Suprapubic skin (tissue), 3 donors: ENCODE results near the gene RTL10.

ENCODE experiments used
- EP300 ChIP-seq: sonication (generic); formaldehyde crosslinking; IDR thresholded peaks from one replicate; pipeline ENCODE4 v1.6.1; 2017; ENCODE audit warnings: antibody characterized with exemption
- POLR2A ChIP-seq, 2 donors: fragments of 450-650 bp; IDR thresholded peaks; one replicate each; pipeline ENCODE4 v1.6.1; 2017; ENCODE audit warnings: antibody characterized with exemption in 2 of 2, mild to moderate bottlenecking in 2 of 2, moderate library complexity in 2 of 2
- TF ChIP-seq, protein P1 (sequence below), 2 donors: fragments of 200-600 bp in 1 of 2; fragments of 450-650 bp in 1 of 2; sonication (generic) in 1 of 2; IDR thresholded peaks; one replicate each; pipeline ENCODE4 v1.5.1; 2016 to 2019; ENCODE audit warnings: antibody characterized with exemption in 2 of 2, mild to moderate bottlenecking in 1 of 2, moderate library complexity in 1 of 2

DNA sequence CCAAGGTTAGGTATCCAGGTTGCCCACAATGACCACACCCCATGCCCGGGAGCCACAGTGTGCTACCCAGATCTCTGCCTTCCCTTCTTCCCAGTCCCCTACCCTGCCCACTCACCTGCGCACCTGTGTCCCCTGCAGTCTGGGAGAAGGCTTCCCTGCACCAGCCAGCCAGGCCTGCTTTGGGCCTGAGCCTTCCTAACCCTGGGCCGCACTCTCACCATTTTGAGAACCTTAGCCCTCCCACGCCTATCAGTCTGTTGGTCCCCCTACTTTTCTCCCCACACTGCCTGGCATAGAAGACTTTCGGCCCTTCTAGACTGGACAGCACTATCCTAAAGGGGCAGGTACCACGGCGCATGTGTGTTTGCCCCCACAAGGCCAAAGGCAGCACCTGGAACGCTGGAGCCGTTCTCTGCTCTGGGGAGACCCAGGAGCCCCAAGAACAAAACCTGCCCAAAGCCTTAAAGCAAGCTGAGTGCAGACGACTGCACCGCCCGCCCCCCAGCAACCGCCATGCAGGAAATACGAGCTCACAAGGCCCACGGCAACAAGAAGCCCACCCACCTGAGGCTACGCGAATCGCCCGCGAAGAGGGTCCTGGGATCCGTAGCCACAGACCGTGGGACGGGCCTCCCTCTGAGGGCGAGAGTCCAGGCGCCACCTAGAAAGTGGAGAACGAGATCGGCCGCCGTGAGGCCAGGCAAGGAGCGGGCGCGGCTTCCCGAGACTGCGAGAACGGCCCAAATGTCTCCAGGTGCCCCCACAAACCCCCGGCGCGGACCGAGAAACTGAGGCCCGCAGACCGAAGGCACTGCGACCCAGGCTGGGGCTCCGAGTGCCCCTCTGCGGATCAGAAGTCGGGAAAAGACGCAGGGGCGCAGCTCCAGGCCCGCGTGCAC, 546 bp downstream of the RTL10 start:
- TF ChIP-seq, protein P1, sequence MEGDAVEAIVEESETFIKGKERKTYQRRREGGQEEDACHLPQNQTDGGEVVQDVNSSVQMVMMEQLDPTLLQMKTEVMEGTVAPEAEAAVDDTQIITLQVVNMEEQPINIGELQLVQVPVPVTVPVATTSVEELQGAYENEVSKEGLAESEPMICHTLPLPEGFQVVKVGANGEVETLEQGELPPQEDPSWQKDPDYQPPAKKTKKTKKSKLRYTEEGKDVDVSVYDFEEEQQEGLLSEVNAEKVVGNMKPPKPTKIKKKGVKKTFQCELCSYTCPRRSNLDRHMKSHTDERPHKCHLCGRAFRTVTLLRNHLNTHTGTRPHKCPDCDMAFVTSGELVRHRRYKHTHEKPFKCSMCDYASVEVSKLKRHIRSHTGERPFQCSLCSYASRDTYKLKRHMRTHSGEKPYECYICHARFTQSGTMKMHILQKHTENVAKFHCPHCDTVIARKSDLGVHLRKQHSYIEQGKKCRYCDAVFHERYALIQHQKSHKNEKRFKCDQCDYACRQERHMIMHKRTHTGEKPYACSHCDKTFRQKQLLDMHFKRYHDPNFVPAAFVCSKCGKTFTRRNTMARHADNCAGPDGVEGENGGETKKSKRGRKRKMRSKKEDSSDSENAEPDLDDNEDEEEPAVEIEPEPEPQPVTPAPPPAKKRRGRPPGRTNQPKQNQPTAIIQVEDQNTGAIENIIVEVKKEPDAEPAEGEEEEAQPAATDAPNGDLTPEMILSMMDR (IDR thresholded peaks at IDR 0.05) = no peak
- TF ChIP-seq POLR2A (IDR thresholded peaks at IDR 0.05) (no peak), EP300 (no peak)
